MM.1S (cell line): ENCODE data around the gene PLAAT2.

Experiments
- DNase-seq: peaks from one replicate; pipeline ENCODE4 v3.0.0-alpha.2; 2015
- H2AFZ ChIP-seq: fragments of 300-600 bp; sonication (generic); 2 replicates; pipeline ENCODE4 v1.6.0; 2016; ENCODE audit warnings: antibody characterized with exemption, low read length
- H3F3A ChIP-seq: fragments of 300-600 bp; sonication (generic); 2 replicates; pipeline ENCODE4 v1.6.1; 2016; ENCODE audit warnings: mild to moderate bottlenecking, antibody characterized with exemption, low read length, moderate library complexity, mixed read lengths; ENCODE audit not compliant: insufficient read depth
- H3K27ac ChIP-seq: fragments of 300-600 bp; sonication (generic); 2 replicates; pipeline ENCODE4 v1.5.1; 2016; ENCODE audit warnings: mild to moderate bottlenecking, low read length
- H3K27me3 ChIP-seq: fragments of 300-600 bp; sonication (generic); replicated peaks from 2 replicates; pipeline ENCODE4 v1.6.0; 2016; ENCODE audit warnings: low read length; ENCODE audit not compliant: insufficient read depth
- H3K36me3 ChIP-seq: fragments of 300-600 bp; sonication (generic); replicated peaks from 2 replicates; pipeline ENCODE4 v1.6.1; 2016; ENCODE audit warnings: mild to moderate bottlenecking, low read length, mixed read lengths; ENCODE audit not compliant: insufficient read depth
- H3K4me1 ChIP-seq: fragments of 300-600 bp; sonication (generic); 2 replicates; pipeline ENCODE4 v1.6.1; 2016; ENCODE audit warnings: low read length, mixed read lengths
- H3K4me2 ChIP-seq: fragments of 300-600 bp; sonication (generic); 2 replicates; pipeline ENCODE4 v1.6.0; 2016; ENCODE audit warnings: low read depth, low read length
- H3K4me3 ChIP-seq: fragments of 300-600 bp; sonication (generic); 2 replicates; pipeline ENCODE4 v1.5.1; 2016; ENCODE audit warnings: low read length, mixed read lengths
- H3K79me2 ChIP-seq: fragments of 300-600 bp; sonication (generic); 2 replicates; pipeline ENCODE4 v1.6.1; 2016; ENCODE audit warnings: mixed run types, low read length, mixed read lengths
- H3K9ac ChIP-seq: fragments of 300-600 bp; sonication (generic); 2 replicates; pipeline ENCODE4 v1.6.1; 2016; ENCODE audit warnings: low read length, mixed read lengths
- H3K9me2 ChIP-seq: fragments of 300-600 bp; sonication (generic); replicated peaks from 2 replicates; pipeline ENCODE4 v1.6.1; 2016; ENCODE audit warnings: mild to moderate bottlenecking, low read length, mixed read lengths; ENCODE audit not compliant: insufficient read depth
- H3K9me3 ChIP-seq: fragments of 300-600 bp; sonication (generic); replicated peaks from 2 replicates; pipeline ENCODE4 v1.6.1; 2016; ENCODE audit warnings: mild to moderate bottlenecking, low read length, mixed read lengths; ENCODE audit not compliant: insufficient read depth
- H4K20me1 ChIP-seq: fragments of 300-600 bp; sonication (generic); 2 replicates; pipeline ENCODE4 v1.6.1; 2016; ENCODE audit warnings: mild to moderate bottlenecking, low read length, moderate library complexity, mixed read lengths; ENCODE audit not compliant: insufficient read depth
- CTCF ChIP-seq: fragments of 300-600 bp; sonication (generic); IDR thresholded peaks from 2 replicates; pipeline ENCODE4 v1.5.1; 2016; ENCODE audit warnings: antibody characterized with exemption, low read length, mixed read lengths
- EZH2 ChIP-seq: fragments of 300-600 bp; sonication (generic); optimal IDR thresholded peaks from 2 replicates; pipeline ENCODE3; 2017; ENCODE audit warnings: low read depth, mild to moderate bottlenecking, antibody characterized with exemption, low read length, mixed read lengths
- EZH2phosphoT487 ChIP-seq: fragments of 300-600 bp; sonication (generic); IDR thresholded peaks from 2 replicates; pipeline ENCODE4 v1.6.1; 2018; ENCODE audit warnings: antibody characterized with exemption, low read length

The PLAAT2 gene

GRCh38 chr11:63592975-63593395 is 29.8 kb upstream of the PLAAT2 start:
- Histone ChIP-seq H2AFZ (no peak overlapping the region), H4K20me1 (no peaks in the 10 kb centered on the region), H3K27ac (no peak overlapping the region), H3K4me2 (no peak overlapping the region), H3K9me3 (no peaks in the 10 kb centered on the region), H3F3A (no peaks in the 10 kb centered on the region), H3K79me2 (no peaks in the 10 kb centered on the region), H3K9me2 (no peaks in the 10 kb centered on the region), H3K9ac (no peak overlapping the region), H3K36me3 (no peaks in the 10 kb centered on the region), H3K27me3 (no peaks in the 10 kb centered on the region), H3K4me1 (no peaks in the 10 kb centered on the region), H3K4me3 (no peak overlapping the region)
- TF ChIP-seq EZH2phosphoT487 (no peak), CTCF (peak; percentile 44)
- DNase-seq = no peak

DNA sequence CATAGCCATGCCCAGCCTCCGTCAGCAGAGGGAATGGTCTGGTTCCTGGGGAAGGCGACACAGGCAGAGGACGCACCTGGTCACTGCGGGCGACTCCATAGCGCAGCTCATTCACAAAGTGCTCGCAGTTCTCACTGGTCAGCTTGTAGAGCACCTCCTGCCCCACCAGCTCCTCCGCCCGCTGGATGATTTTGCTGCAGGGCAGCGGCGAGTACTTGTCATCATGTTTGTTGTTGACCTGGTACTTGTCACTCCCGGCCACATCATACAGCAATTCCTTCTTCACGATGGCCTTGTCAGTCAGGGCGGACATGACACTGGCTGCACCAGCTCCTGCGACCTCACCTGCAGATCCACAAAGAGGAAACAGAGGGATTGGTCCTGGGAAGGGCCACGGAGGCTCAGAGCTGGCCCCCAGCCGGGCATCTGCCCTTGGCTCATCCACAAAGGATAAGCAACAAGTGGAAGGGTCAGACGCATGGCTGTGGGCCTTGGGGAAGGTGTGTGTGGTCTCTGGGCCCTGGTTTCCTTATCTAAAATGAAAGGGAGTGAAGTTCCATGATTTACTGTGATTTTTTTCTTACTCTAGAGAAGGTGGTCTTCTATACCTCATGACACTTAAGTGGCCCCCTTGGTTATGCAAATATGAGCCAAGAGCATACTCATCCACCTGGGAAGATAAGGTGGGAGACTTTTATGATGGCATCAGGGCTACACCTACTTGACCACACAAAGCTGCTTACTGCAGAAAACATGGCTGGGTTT is 27.0 kb upstream of the PLAAT2 start:
- TF ChIP-seq CTCF = no peak
- TF ChIP-seq EZH2phosphoT487 = no peak
- no peak for TF ChIP-seq EZH2
- no peak overlapping the region for H3K4me3 ChIP-seq
- H3K27me3 ChIP-seq = no peaks in the 10 kb centered on the region
- H3K9ac ChIP-seq = no peak overlapping the region
- no peaks in the 10 kb centered on the region for H3K79me2 ChIP-seq
- H4K20me1 ChIP-seq = no peaks in the 10 kb centered on the region
- DNase-seq = no peak
- no peak overlapping the region for H3K27ac ChIP-seq
- H3K9me3 ChIP-seq = no peaks in the 10 kb centered on the region
- H3F3A ChIP-seq = no peaks in the 10 kb centered on the region
- no peaks in the 10 kb centered on the region for H3K36me3 ChIP-seq
- no peak overlapping the region for H3K4me2 ChIP-seq
- no peaks in the 10 kb centered on the region for H3K9me2 ChIP-seq
- H2AFZ ChIP-seq = no peak overlapping the region
- no peaks in the 10 kb centered on the region for H3K4me1 ChIP-seq

DNA sequence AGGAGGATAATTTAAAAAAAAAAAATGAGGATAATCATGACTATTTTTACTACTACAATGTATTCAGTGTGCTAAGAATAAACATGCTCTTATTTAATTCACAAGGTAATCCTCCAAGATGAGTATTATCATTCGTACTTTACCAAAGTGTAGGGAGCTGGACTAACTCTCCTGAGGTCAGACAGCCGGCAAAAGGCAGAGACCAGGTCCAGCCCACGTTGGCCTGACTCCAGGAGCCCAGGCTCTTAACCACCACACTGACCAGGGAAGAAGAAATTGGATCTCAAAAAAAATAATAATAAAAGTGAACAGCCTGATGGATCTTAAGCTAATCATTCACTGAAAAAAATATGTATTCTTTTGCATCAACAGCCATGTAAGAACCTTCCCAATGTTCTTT is 25.8 kb upstream of the PLAAT2 start:
- DNase-seq = no peak
- Histone ChIP-seq H2AFZ (no peak overlapping the region), H3K9ac (no peak overlapping the region), H3K36me3 (no peaks in the 10 kb centered on the region), H3K27ac (no peak overlapping the region), H3K9me3 (no peaks in the 10 kb centered on the region), H3K4me3 (no peak overlapping the region), H3F3A (no peaks in the 10 kb centered on the region), H3K4me2 (no peak overlapping the region), H4K20me1 (no peaks in the 10 kb centered on the region), H3K4me1 (no peaks in the 10 kb centered on the region), H3K27me3 (no peaks in the 10 kb centered on the region), H3K9me2 (no peaks in the 10 kb centered on the region), H3K79me2 (no peaks in the 10 kb centered on the region)
- TF ChIP-seq EZH2 (no peak), EZH2phosphoT487 (no peak), CTCF (no peak)
